SK-N-SH treated with all-trans-retinoic acid at 6 μM for 48 hours (cell line): ENCODE measurements around the gene STRBP.

Experiments
- ATAC-seq: fragments of 200-7000 bp; cut with Tn5 transposase; 3 replicates; pipeline ENCODE4 v1.9.1; 2020; ENCODE audit warnings: mild to moderate bottlenecking, moderate library complexity
- ARNTL ChIP-seq: fragments of 450-650 bp; formaldehyde crosslinking; IDR thresholded peaks from 2 replicates; pipeline ENCODE4 v1.5.0; 2020; ENCODE audit warnings: low read depth, mild to moderate bottlenecking, moderate library complexity, borderline replicate concordance
- BACH2 ChIP-seq: fragments of 250-450 bp; sonication (Bioruptor Pico); IDR thresholded peaks from 2 replicates; pipeline ENCODE4 v1.9.0; 2021; ENCODE audit warnings: mild to moderate bottlenecking, borderline replicate concordance
- CSDC2 ChIP-seq: fragments of 250-450 bp; sonication (Bioruptor Pico); IDR thresholded peaks from 2 replicates; pipeline ENCODE4 v1.5.0; 2020; ENCODE audit warnings: mild to moderate bottlenecking, moderate library complexity
- ESRRG ChIP-seq: fragments of 250-450 bp; sonication (Bioruptor Pico); IDR thresholded peaks from 2 replicates; pipeline ENCODE4 v1.6.1; 2021; ENCODE audit warnings: mild to moderate bottlenecking
- GLIS3 ChIP-seq: fragments of 250-450 bp; sonication (Bioruptor Pico); IDR thresholded peaks from 2 replicates; pipeline ENCODE4 v1.5.0; 2020; ENCODE audit warnings: mild to moderate bottlenecking, moderate library complexity
- ISL1 ChIP-seq: fragments of 250-450 bp; sonication (Bioruptor Pico); IDR thresholded peaks from 2 replicates; pipeline ENCODE4 v2.1.2; 2022; ENCODE audit warnings: mild to moderate bottlenecking, moderate library complexity
- OSR1 ChIP-seq: fragments of 250-450 bp; sonication (Bioruptor Pico); IDR thresholded peaks from 2 replicates; pipeline ENCODE4 v1.8.0; 2022; ENCODE audit warnings: moderate library complexity, mild to moderate bottlenecking, inconsistent platforms
- PPARA ChIP-seq: fragments of 250-450 bp; sonication (Bioruptor Pico); IDR thresholded peaks from 2 replicates; pipeline ENCODE4 v1.5.0; 2020; ENCODE audit warnings: mild to moderate bottlenecking, borderline replicate concordance
- RARB ChIP-seq: fragments of 250-450 bp; sonication (Bioruptor Pico); IDR thresholded peaks from 2 replicates; pipeline ENCODE4 v1.8.0; 2021; ENCODE audit warnings: mild to moderate bottlenecking, moderate library complexity
- SNAI2 ChIP-seq: fragments of 250-450 bp; sonication (Bioruptor Pico); IDR thresholded peaks from 2 replicates; pipeline ENCODE4 v1.5.0; 2020; ENCODE audit warnings: mild to moderate bottlenecking, moderate library complexity
- TCF4 ChIP-seq: fragments of 250-450 bp; sonication (Bioruptor Pico); IDR thresholded peaks from 2 replicates; pipeline ENCODE4 v1.8.0; 2021; ENCODE audit warnings: mild to moderate bottlenecking, moderate library complexity, borderline replicate concordance
- TOX ChIP-seq: fragments of 250-450 bp; sonication (Bioruptor Pico); IDR thresholded peaks from 2 replicates; pipeline ENCODE4 v1.8.0; 2021; ENCODE audit warnings: mild to moderate bottlenecking, moderate library complexity, borderline replicate concordance
- ZC3H10 ChIP-seq: fragments of 250-450 bp; sonication (Bioruptor Pico); IDR thresholded peaks from 2 replicates; pipeline ENCODE4 v1.5.1; 2021; ENCODE audit warnings: mild to moderate bottlenecking, moderate library complexity
- ZFP3 ChIP-seq: fragments of 250-450 bp; sonication (Bioruptor Pico); IDR thresholded peaks from 2 replicates; pipeline ENCODE4 v1.5.0; 2020; ENCODE audit warnings: mild to moderate bottlenecking, moderate library complexity
- ZFP30 ChIP-seq: fragments of 450-650 bp; formaldehyde crosslinking; IDR thresholded peaks from 2 replicates; pipeline ENCODE4 v1.5.0; 2022; ENCODE audit warnings: mild to moderate bottlenecking, moderate library complexity
- ZNF565 ChIP-seq: fragments of 450-650 bp; formaldehyde crosslinking; conservative IDR thresholded peaks from 2 replicates; pipeline ENCODE4 v1.5.0; 2020; ENCODE audit warnings: low read depth, mild to moderate bottlenecking, moderate library complexity
- ZNF70 ChIP-seq: fragments of 450-650 bp; formaldehyde crosslinking; IDR thresholded peaks from 2 replicates; pipeline ENCODE4 v1.5.0; 2020; ENCODE audit warnings: mild to moderate bottlenecking, moderate library complexity
- ZNF8 ChIP-seq: fragments of 450-650 bp; formaldehyde crosslinking; IDR thresholded peaks from 2 replicates; pipeline ENCODE4 v1.5.0; 2020; ENCODE audit warnings: mild to moderate bottlenecking, moderate library complexity
- TF ChIP-seq, protein P1 (sequence below): fragments of 250-450 bp; sonication (Bioruptor Pico); IDR thresholded peaks from 2 replicates; pipeline ENCODE4 v1.8.0; 2020; ENCODE audit warnings: mild to moderate bottlenecking, moderate library complexity, borderline replicate concordance
- TF ChIP-seq, protein P2 (sequence below): fragments of 250-450 bp; sonication (Bioruptor Pico); IDR thresholded peaks from 2 replicates; pipeline ENCODE4 v1.5.1; 2021; ENCODE audit warnings: mild to moderate bottlenecking, moderate library complexity
- TF ChIP-seq, protein P3 (sequence below): fragments of 250-450 bp; sonication (Bioruptor Pico); IDR thresholded peaks from 2 replicates; pipeline ENCODE4 v1.5.0; 2020; ENCODE audit warnings: mild to moderate bottlenecking, moderate library complexity
- TF ChIP-seq, protein P4 (sequence below): fragments of 250-450 bp; sonication (Bioruptor Pico); IDR thresholded peaks from 2 replicates; pipeline ENCODE4 v1.8.0; 2021; ENCODE audit warnings: low read depth, mild to moderate bottlenecking, moderate library complexity, borderline replicate concordance

STRBP gene

DNA sequence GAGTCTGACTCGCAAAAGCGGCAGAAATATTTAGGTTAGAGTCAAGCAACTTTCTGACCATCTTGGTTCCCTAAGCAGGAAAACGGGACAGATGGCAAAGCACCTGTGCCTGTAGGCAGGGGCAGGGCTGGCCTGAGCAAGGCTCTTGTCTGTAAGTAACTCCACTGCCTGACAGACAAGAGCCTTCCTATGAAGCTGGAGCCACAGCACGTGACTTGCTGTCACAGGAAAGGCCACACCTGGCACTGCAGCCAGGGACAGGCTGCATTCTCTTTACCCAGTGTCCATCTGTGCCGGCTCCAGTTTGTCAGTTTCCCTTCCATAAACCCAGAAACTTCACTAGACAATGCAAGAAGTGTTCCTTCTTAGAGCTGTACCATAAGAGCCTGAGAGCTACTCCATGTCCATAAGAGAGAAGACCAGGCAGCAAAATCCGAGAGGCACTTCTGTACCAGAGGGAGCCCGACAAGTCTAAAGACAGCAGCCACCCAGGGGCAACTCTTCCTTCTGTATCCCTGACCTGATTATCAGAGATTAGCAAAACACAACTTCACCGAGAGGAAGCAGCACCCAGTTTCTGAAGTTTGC lies 156.9 kb downstream of the STRBP start:
- ATAC-seq: no peak
- TF ChIP-seq ZC3H10 (CRISPR knock-in tag) (no peak), ZFP30 (CRISPR knock-in tag) (no peak), ARNTL (no peak), BACH2 (CRISPR knock-in tag) (no peak), ZNF70 (CRISPR knock-in tag) (no peak), ESRRG (CRISPR knock-in tag) (no peak), OSR1 (CRISPR knock-in tag) (no peak), ZFP3 (CRISPR knock-in tag) (no peak), ZNF8 (CRISPR knock-in tag) (no peak)
- TF ChIP-seq, protein P1, sequence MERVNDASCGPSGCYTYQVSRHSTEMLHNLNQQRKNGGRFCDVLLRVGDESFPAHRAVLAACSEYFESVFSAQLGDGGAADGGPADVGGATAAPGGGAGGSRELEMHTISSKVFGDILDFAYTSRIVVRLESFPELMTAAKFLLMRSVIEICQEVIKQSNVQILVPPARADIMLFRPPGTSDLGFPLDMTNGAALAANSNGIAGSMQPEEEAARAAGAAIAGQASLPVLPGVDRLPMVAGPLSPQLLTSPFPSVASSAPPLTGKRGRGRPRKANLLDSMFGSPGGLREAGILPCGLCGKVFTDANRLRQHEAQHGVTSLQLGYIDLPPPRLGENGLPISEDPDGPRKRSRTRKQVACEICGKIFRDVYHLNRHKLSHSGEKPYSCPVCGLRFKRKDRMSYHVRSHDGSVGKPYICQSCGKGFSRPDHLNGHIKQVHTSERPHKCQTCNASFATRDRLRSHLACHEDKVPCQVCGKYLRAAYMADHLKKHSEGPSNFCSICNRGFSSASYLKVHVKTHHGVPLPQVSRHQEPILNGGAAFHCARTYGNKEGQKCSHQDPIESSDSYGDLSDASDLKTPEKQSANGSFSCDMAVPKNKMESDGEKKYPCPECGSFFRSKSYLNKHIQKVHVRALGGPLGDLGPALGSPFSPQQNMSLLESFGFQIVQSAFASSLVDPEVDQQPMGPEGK (CRISPR knock-in tag): no peak

DNA sequence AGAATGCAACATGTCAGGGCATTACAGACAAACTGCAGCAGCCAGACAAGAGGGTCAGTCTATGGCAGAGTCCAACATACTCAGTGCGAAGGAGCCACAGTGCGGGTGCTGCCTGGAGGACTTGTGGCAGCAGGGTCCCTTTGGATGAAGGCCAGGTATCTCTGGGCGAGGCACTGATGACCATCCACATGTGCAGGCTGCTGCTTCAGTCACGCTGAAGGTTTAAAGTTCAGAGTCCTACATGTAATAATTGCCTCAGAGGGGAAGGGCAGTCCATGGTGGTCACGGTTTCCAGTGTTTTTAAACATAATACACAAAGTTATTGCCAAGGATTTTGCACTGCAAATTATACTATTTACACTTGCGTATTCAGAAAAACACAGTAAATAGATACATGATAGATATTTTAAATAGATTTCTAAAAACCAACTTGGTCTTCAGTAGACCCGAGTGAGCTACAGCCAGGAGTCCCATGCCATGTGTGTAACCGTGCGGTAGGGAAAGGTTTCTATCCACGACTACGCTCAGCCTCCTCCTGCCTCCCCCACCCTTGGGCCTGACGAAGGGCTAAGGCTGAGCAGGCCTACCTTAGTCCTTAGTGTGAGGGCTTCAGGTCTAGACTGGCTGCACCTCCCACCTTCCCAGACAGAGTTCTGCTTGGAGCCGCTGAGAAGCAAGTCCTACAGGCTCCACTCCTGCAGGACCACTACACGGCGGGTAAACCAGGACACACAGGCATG lies 158.7 kb downstream of the STRBP start:
- no peak for ATAC-seq
- TF ChIP-seq GLIS3 (no peak), ISL1 (CRISPR knock-in tag) (no peak), ZNF565 (CRISPR knock-in tag) (no peak), TCF4 (CRISPR knock-in tag) (no peak), TOX (CRISPR knock-in tag) (no peak), SNAI2 (CRISPR knock-in tag) (no peak), ARNTL (no peak), ZNF8 (CRISPR knock-in tag) (no peak), OSR1 (CRISPR knock-in tag) (no peak), RARB (CRISPR knock-in tag) (no peak), ESRRG (CRISPR knock-in tag) (no peak), CSDC2 (no peak), ZFP3 (CRISPR knock-in tag) (no peak), PPARA (CRISPR knock-in tag) (no peak), ZNF70 (CRISPR knock-in tag) (no peak)
- TF ChIP-seq, protein P1 (CRISPR knock-in tag): no peak
- TF ChIP-seq, protein P2, sequence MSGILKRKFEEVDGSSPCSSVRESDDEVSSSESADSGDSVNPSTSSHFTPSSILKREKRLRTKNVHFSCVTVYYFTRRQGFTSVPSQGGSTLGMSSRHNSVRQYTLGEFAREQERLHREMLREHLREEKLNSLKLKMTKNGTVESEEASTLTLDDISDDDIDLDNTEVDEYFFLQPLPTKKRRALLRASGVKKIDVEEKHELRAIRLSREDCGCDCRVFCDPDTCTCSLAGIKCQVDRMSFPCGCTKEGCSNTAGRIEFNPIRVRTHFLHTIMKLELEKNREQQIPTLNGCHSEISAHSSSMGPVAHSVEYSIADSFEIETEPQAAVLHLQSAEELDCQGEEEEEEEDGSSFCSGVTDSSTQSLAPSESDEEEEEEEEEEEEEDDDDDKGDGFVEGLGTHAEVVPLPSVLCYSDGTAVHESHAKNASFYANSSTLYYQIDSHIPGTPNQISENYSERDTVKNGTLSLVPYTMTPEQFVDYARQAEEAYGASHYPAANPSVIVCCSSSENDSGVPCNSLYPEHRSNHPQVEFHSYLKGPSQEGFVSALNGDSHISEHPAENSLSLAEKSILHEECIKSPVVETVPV (CRISPR knock-in tag): no peak
- TF ChIP-seq, protein P3, sequence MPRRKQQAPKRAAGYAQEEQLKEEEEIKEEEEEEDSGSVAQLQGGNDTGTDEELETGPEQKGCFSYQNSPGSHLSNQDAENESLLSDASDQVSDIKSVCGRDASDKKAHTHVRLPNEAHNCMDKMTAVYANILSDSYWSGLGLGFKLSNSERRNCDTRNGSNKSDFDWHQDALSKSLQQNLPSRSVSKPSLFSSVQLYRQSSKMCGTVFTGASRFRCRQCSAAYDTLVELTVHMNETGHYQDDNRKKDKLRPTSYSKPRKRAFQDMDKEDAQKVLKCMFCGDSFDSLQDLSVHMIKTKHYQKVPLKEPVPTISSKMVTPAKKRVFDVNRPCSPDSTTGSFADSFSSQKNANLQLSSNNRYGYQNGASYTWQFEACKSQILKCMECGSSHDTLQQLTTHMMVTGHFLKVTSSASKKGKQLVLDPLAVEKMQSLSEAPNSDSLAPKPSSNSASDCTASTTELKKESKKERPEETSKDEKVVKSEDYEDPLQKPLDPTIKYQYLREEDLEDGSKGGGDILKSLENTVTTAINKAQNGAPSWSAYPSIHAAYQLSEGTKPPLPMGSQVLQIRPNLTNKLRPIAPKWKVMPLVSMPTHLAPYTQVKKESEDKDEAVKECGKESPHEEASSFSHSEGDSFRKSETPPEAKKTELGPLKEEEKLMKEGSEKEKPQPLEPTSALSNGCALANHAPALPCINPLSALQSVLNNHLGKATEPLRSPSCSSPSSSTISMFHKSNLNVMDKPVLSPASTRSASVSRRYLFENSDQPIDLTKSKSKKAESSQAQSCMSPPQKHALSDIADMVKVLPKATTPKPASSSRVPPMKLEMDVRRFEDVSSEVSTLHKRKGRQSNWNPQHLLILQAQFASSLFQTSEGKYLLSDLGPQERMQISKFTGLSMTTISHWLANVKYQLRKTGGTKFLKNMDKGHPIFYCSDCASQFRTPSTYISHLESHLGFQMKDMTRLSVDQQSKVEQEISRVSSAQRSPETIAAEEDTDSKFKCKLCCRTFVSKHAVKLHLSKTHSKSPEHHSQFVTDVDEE: no peak
- TF ChIP-seq, protein P4, sequence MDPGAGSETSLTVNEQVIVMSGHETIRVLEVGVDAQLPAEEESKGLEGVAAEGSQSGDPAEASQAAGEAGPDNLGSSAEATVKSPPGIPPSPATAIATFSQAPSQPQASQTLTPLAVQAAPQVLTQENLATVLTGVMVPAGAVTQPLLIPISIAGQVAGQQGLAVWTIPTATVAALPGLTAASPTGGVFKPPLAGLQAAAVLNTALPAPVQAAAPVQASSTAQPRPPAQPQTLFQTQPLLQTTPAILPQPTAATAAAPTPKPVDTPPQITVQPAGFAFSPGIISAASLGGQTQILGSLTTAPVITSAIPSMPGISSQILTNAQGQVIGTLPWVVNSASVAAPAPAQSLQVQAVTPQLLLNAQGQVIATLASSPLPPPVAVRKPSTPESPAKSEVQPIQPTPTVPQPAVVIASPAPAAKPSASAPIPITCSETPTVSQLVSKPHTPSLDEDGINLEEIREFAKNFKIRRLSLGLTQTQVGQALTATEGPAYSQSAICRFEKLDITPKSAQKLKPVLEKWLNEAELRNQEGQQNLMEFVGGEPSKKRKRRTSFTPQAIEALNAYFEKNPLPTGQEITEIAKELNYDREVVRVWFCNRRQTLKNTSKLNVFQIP (CRISPR knock-in tag): no peak
